Nephron (organoid): ENCODE data around the gene CCND1.
"Not testable (repeated sequence)": the region's sequence is repeated elsewhere in the genome, so short reads cannot be mapped to it uniquely, and the experiment has no call there.

Source experiments
- H3K27ac Mint-ChIP-seq, 3 experiments: 2 replicates each; pipeline ENCODE4 v1.8.0; 2020; ENCODE audit warnings: mixed read lengths in 3 of 3, mild to moderate bottlenecking in 2 of 3, moderate library complexity in 1 of 3
- H3K27me3 Mint-ChIP-seq: 2 replicates; pipeline ENCODE4 v1.8.0; 2021; ENCODE audit warnings: low read depth, mild to moderate bottlenecking, moderate library complexity, mixed read lengths
- H3K36me3 Mint-ChIP-seq: 2 replicates; pipeline ENCODE4 v1.8.0; 2020; ENCODE audit warnings: low read depth, mixed read lengths
- H3K4me1 Mint-ChIP-seq: 2 replicates; pipeline ENCODE4 v1.8.0; 2020; ENCODE audit warnings: mixed read lengths
- H3K4me3 Mint-ChIP-seq, 3 experiments: 2 replicates each; pipeline ENCODE4 v1.8.0; 2020; ENCODE audit warnings: mild to moderate bottlenecking in 3 of 3, mixed read lengths in 3 of 3, moderate library complexity in 2 of 3
- H3K9me3 Mint-ChIP-seq: 2 replicates; pipeline ENCODE4 v1.8.0; 2020; ENCODE audit warnings: mixed read lengths
- TF ChIP-seq, protein P1 (sequence below), 3 experiments: fragments of 200-600 bp; sonication (generic); IDR thresholded peaks; one replicate each; pipeline ENCODE4 v1.5.0; 2021; ENCODE audit warnings: antibody characterized with exemption in 3 of 3; ENCODE audit not compliant: unreplicated experiment in 3 of 3

Gene CCND1

DNA sequence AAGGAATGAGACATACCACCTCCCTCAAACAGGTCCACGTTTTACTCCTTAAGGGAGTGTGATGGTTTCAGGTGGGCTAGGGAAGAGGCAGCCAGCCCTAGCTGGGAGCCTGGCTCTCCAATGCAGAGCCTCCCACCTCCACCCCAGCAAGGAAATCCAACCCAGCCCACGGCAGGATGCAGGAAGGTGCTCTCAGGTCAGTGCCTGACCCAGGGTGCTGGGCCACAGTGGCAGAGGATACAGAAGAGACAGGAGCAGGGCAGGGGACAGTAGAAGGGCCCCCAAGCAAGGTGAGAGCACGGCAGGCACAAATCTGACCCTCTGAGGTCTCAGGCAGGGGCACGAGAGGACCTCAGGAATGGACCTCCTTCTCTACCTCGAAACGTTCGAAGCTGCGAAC, 26.9 kb upstream of the CCND1 start:
- peaks cover 8% of the 10 kb centered on the region for H3K27me3 Mint-ChIP-seq
- no peaks in the 10 kb centered on the region for H3K4me1 Mint-ChIP-seq
- no peaks in the 10 kb centered on the region for H3K36me3 Mint-ChIP-seq
- peaks cover 8% of the 10 kb centered on the region for H3K9me3 Mint-ChIP-seq
- TF ChIP-seq, protein P1, sequence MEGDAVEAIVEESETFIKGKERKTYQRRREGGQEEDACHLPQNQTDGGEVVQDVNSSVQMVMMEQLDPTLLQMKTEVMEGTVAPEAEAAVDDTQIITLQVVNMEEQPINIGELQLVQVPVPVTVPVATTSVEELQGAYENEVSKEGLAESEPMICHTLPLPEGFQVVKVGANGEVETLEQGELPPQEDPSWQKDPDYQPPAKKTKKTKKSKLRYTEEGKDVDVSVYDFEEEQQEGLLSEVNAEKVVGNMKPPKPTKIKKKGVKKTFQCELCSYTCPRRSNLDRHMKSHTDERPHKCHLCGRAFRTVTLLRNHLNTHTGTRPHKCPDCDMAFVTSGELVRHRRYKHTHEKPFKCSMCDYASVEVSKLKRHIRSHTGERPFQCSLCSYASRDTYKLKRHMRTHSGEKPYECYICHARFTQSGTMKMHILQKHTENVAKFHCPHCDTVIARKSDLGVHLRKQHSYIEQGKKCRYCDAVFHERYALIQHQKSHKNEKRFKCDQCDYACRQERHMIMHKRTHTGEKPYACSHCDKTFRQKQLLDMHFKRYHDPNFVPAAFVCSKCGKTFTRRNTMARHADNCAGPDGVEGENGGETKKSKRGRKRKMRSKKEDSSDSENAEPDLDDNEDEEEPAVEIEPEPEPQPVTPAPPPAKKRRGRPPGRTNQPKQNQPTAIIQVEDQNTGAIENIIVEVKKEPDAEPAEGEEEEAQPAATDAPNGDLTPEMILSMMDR (IDR thresholded peaks at IDR 0.05; ENCODE audit: unreplicated experiment in 3 of 3), result no peak
- no peak overlapping the region for H3K4me3 Mint-ChIP-seq
- no peak overlapping the region for H3K27ac Mint-ChIP-seq

DNA sequence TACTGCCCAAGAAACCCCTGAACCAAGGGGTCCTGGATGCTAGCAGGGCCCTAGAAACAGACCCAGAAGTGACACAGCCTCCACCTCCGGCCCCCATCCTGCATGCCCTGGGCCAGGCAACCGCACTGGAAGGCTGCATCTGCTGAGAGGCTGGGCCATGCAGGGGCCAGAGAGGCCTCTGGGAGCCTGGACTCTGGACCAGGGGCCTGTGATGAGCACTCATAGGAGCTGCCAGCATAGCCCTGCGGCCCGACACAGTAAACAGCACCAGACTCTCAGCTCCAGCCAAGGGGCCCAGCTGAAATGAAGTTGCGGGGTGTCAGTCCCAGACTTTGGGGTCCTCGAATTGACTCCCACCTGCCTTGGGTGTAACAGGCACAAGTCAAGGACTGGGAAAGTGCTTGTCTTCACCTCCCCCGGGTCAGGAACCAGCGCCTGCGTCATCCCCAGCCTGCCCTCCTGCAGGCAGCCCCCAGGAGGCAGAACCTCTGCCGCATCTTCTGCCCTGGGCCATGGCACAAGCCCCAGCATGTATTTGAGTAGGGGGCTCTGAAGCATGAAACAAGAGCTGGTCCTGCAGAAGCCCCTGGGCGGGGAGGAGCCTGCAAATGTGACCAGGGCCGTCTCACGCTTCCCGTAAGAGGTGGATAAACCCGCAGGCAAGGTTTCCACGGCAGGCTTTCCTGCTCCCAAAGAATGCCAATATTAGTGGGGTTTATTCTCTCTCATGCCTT, 25.2 kb upstream of the CCND1 start:
- Mint-ChIP-seq H3K4me1 (no peaks in the 10 kb centered on the region), H3K4me3 (no peak overlapping the region), H3K9me3 (peaks cover 2% of the 10 kb centered on the region), H3K27ac (no peak overlapping the region), H3K36me3 (no peaks in the 10 kb centered on the region), H3K27me3 (peaks cover 8% of the 10 kb centered on the region)
- TF ChIP-seq, protein P1 (IDR thresholded peaks at IDR 0.05; ENCODE audit: unreplicated experiment in 3 of 3), result no peak

DNA sequence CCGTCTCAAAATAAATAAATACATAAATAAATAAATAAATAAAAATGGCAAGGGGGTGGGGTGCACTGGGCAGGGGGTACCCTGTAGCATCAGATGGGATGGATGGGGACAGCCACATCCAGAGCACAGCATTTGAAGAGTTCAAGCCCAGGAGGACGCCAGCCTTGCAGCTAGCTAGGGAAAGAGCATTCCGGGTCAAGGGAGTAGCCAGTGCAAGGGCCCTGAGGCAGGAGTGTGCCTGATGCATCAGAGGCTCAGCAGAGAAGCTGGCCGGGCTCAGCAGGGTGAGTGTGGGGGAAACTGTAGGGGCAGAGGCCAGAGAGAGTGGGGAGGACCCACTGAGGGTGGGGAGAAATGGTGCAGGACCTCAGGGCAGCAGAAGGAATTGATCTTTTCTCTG, 23.7 kb upstream of the CCND1 start:
- TF ChIP-seq, protein P1 (IDR thresholded peaks at IDR 0.05; ENCODE audit: unreplicated experiment in 3 of 3), result no peak
- H3K36me3 Mint-ChIP-seq, result no peaks in the 10 kb centered on the region
- H3K4me1 Mint-ChIP-seq, result no peaks in the 10 kb centered on the region
- no peak overlapping the region for H3K27ac Mint-ChIP-seq
- H3K9me3 Mint-ChIP-seq, result no peaks in the 10 kb centered on the region
- H3K27me3 Mint-ChIP-seq, result peaks cover 8% of the 10 kb centered on the region
- H3K4me3 Mint-ChIP-seq, result no peak overlapping the region

DNA sequence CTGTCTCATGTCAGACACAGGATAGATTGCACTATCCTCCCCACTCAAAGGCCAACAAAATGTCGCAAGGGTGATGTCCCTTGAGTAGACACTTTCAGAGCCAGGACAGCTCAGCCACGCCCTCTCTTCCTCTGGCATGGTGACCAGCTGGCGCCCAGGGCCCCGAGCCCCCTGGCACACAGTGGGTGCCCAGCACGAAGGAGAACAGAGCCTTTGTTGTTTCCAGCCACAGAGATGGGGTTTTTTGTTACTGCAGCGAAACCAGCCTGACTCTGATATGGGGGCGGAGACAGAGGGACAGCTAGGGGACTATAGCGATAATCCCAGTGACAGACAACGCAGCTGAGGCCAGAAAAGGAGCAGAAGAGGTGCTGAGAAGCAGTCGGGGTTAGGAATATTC, 23.3 kb upstream of the CCND1 start:
- no peaks in the 10 kb centered on the region for H3K9me3 Mint-ChIP-seq
- no peaks in the 10 kb centered on the region for H3K36me3 Mint-ChIP-seq
- TF ChIP-seq, protein P1 (IDR thresholded peaks at IDR 0.05; ENCODE audit: unreplicated experiment in 3 of 3), result no peak
- peaks cover 8% of the 10 kb centered on the region for H3K27me3 Mint-ChIP-seq
- H3K4me3 Mint-ChIP-seq, result no peak overlapping the region
- no peak overlapping the region for H3K27ac Mint-ChIP-seq
- no peaks in the 10 kb centered on the region for H3K4me1 Mint-ChIP-seq

DNA sequence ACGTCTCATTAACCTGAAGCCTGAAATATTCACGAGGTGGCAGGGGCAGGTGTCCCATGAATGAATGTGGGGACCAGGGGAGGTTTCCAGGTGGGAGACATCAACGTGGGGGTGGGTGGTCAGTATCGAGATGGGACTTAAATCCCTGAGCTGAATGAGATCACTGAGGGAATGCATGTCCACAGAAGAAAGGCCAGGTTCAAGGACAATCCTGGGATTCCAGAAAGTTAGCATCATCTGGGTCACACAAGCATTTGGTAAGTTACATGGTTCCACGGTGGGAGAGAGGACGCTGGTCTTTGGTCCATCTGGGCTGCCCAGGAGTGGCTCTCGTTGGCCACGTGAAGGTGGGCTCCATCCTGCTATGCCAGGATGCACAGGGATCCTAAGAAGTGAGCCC, 22.7 kb upstream of the CCND1 start:
- Mint-ChIP-seq H3K27me3 (peaks cover 8% of the 10 kb centered on the region), H3K4me1 (no peaks in the 10 kb centered on the region), H3K4me3 (no peak overlapping the region), H3K36me3 (no peaks in the 10 kb centered on the region), H3K9me3 (no peaks in the 10 kb centered on the region), H3K27ac (no peak overlapping the region)
- TF ChIP-seq, protein P1 (IDR thresholded peaks at IDR 0.05; ENCODE audit: unreplicated experiment in 3 of 3), result no peak

DNA sequence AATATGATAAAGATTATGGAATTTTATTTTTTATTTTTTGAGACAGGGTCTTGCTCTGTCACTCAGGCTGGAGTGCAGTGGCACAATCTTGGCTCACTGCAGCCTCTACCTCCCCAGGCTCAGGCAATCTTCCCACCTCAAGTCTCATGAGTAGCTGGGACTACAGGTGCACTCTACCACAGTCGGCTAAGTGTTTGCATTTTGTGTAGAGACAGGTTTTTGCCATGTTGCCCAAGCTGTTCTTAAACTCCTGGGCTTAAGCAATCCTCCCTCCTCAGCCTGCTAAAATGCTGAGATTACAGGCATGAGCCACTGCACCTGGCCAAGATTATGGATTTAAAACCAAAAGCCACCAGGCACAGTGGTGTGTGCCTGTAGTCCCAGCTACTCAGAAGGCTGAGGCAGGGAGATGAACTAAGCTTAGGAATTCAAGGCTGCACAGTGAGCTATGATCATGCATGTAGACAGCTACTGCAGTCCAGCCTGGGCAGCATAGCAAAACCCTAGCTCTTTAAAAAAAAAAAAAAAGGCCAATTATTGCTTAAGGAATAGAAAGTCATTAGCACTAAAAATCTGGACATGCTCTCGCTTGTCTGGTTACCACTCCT, 20.2 kb upstream of the CCND1 start:
- TF ChIP-seq, protein P1 (IDR thresholded peaks at IDR 0.05; ENCODE audit: unreplicated experiment in 3 of 3), result no peak
- H3K27me3 Mint-ChIP-seq, result peaks cover 8% of the 10 kb centered on the region
- H3K4me3 Mint-ChIP-seq, result no peak overlapping the region
- no peaks in the 10 kb centered on the region for H3K4me1 Mint-ChIP-seq
- H3K9me3 Mint-ChIP-seq, result no peaks in the 10 kb centered on the region
- no peaks in the 10 kb centered on the region for H3K36me3 Mint-ChIP-seq
- H3K27ac Mint-ChIP-seq, result no peak overlapping the region

DNA sequence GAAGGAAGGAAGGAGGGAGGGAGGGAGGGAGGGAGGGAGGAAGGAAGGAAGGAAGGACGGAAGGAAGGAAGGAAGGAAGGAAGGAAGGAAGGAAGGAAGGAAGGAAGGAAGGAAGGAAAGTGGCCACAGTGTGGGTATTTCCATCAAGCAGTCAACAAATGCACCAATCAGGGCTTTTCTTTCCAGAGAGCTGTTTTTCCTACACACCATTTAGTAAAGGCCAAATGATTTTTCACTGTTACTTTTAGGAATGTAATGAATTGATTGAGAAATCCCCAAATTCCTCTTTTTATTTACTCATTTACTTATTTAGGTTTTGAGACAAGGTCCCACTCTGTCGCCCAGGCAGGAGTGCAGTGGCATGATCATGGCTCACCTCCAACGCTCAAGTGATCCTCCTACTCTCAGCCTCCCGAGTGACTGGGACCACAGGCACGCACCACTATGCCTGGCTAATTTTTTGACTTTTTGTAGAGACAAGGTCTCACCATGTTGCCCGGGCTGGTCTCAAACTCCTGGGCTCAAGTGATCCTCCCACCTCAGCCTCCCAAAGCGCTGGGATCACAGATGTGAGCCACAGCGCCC, 18.8 kb upstream of the CCND1 start:
- not testable (repeated sequence) for H3K4me3 Mint-ChIP-seq, H3K9me3 Mint-ChIP-seq, H3K4me1 Mint-ChIP-seq, H3K27ac Mint-ChIP-seq, H3K27me3 Mint-ChIP-seq, H3K36me3 Mint-ChIP-seq
